ENCODE results near the gene CRP.
"Not testable (repeated sequence)": the region's sequence is repeated elsewhere in the genome, so short reads cannot be mapped to it uniquely, and the experiment has no call there.

Gene CRP

DNA sequence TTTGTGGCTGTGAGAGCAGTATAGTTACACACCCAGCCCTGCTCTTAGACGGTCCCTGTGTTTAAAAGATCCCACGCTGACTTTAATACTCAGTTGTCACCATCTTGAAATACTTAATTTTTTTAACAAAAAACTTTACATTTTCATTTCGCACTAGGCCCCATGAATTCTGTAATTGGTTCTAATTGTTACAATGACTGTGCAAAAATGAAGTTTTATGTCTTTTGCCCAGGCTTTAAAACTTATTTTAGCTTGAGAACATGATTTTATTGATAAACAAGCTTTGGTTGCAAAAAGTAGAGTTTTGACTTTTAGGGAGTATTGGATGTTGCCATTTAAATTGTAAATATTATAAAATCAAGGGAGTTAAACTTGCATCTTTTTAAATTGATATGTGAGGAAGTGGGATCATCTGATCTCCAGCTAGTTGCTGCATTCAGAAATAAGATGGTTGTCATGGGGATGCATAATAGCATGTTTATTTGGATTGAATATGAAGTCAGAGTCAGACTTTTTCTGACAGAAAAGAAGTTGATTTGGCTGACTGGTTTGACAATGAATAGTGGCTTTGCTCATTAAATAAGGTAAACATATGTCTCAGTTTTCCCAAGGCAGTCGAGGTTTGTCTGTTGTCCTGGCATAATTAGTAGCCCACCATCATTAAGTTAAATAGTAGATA lies 23.0 kb upstream of the CRP start:
- TF ChIP-seq, protein P1, sequence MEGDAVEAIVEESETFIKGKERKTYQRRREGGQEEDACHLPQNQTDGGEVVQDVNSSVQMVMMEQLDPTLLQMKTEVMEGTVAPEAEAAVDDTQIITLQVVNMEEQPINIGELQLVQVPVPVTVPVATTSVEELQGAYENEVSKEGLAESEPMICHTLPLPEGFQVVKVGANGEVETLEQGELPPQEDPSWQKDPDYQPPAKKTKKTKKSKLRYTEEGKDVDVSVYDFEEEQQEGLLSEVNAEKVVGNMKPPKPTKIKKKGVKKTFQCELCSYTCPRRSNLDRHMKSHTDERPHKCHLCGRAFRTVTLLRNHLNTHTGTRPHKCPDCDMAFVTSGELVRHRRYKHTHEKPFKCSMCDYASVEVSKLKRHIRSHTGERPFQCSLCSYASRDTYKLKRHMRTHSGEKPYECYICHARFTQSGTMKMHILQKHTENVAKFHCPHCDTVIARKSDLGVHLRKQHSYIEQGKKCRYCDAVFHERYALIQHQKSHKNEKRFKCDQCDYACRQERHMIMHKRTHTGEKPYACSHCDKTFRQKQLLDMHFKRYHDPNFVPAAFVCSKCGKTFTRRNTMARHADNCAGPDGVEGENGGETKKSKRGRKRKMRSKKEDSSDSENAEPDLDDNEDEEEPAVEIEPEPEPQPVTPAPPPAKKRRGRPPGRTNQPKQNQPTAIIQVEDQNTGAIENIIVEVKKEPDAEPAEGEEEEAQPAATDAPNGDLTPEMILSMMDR (IDR thresholded peaks at IDR 0.05; ENCODE audit: extremely low read depth, insufficient read depth, missing control alignments), result no peak
- in situ Hi-C loops (cut with MboI; ENCODE audit: low pct_unique_long_range_greater_than_20kb, low sequenced_read_pairs, unreplicated experiment), result no loop called here
- DNase-seq (ENCODE audit: low spot score), result no peak

DNA sequence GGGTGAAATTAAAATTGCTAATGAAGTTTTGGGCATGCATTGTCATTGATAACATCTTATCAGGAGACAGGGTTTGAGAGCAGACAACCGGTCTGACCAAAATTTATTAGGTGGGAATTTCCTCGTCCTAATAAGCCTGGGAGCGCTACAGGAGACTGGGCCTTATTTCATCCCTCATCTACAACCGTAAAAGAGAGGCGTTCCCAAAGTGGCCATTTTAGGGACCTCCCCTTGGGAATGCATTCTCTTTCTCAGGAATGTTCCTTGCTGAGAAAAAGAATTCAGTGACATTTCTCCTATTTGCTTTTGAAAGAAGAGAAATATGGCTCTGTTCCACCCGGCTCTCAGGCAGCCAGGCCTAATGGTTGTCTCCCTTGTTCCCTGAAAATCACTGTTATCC lies 8.8 kb upstream of the CRP start:
- in situ Hi-C loops (cut with MboI; ENCODE audit: low pct_unique_long_range_greater_than_20kb, low sequenced_read_pairs, unreplicated experiment); DNase-seq (ENCODE audit: low spot score): not testable (repeated sequence)

DNA sequence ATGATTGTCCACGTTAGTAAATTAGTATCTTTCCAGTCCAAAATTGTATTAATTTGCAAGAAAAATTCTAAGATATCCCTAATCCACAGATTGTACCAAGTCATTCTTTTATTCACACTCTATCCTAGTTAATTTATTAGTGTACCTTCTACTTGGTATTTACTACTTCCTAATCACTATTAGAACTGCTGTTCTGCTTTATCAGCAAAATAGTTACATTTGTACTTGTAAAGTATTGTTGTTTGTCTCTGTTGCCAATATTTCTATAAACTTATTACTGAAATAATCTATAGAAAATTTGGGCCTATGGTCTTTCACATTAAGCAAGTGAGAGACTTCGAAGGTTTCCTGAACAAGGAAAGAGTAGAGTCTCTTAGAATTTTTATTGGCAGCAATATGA lies 5.6 kb upstream of the CRP start:
- no peak for DNase-seq (ENCODE audit: low spot score)
- in situ Hi-C loops (cut with MboI; ENCODE audit: low pct_unique_long_range_greater_than_20kb, low sequenced_read_pairs, unreplicated experiment), result no loop called here
- TF ChIP-seq, protein P1 (IDR thresholded peaks at IDR 0.05; ENCODE audit: extremely low read depth, insufficient read depth, missing control alignments), result no peak

DNA sequence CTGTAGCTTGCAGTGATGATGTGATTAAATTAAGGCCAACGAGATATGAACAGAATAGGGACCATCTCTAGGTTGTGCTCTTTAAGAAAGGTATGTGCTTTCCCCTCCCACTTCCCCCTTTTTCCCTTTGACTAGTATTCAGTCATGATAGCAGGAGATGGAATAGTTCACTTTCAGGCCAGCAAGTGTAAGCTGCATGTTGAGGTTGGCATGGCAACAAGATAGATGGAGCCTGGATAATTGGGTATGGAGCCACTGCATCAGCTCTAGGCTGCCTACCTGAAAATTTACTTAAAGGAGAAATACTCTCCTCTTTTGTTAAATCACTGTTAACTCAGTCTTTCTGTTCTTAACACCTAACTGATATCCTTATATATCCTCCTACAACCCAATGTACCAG lies 1.5 kb upstream of the CRP start:
- no peak for DNase-seq (ENCODE audit: low spot score)
- TF ChIP-seq, protein P1 (IDR thresholded peaks at IDR 0.05; ENCODE audit: extremely low read depth, insufficient read depth, missing control alignments), result no peak
- in situ Hi-C loops (cut with MboI; ENCODE audit: low pct_unique_long_range_greater_than_20kb, low sequenced_read_pairs, unreplicated experiment), result no loop called here

DNA sequence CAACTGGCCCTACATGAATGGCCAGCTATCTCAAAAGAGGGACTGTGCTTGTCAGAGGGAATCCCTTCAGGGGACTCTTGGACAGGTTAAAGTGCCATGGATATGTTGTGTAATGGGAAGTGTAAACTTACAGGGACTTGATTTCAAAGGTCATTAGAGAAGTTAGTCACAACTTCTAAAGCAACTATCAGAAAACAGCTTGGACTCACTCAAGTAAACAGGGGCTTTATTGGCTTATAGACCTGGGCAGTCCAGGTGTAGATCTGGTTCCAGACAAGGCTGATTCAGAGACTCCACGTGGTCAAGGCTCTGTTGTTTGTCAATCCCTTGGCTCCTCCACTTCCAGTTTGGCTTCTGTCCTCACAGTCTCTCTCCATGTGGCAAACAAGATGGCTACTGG lies 2.3 kb downstream of the CRP start:
- DNase-seq (ENCODE audit: low spot score), result no peak
- in situ Hi-C loops (cut with MboI; ENCODE audit: low pct_unique_long_range_greater_than_20kb, low sequenced_read_pairs, unreplicated experiment), result no loop called here
- TF ChIP-seq, protein P1 (IDR thresholded peaks at IDR 0.05; ENCODE audit: extremely low read depth, insufficient read depth, missing control alignments), result no peak

DNA sequence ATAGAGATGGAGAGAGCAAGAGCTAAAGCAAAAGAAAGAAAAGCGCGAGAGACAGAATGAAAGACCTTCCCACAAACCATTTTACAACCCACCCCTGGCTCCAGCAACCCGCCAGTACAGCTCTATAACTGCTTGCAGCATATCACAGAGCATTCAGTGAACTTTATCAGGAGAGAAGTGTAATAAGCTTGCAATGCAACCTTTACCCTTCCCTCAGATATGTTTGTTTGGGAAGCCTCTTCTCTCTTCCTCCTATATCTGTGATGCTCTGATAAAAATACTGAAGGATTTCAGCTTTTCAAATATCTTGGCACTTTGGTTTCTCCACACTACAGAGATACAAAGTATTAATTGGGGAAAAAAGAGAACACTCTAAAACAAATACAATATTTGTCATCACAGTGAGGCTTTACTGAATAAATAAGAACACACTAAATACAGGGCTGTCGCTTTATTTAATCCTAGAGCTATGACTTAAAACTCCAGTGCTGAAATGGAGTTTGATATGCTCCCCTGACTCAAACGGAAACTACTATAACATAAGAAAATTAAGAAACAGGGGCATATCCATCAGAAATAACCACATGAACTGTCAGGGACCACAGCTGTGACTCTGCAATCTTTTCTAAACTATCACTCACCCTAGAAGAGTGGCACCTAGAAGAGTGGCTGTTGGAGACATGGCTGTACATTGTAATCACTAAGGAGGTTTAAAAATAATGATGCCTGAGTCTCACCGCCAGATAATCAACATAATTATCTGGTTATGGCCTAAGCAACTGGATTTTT lies 6.7 kb downstream of the CRP start:
- TF ChIP-seq, protein P1 (IDR thresholded peaks at IDR 0.05; ENCODE audit: extremely low read depth, insufficient read depth, missing control alignments), result no peak

DNA sequence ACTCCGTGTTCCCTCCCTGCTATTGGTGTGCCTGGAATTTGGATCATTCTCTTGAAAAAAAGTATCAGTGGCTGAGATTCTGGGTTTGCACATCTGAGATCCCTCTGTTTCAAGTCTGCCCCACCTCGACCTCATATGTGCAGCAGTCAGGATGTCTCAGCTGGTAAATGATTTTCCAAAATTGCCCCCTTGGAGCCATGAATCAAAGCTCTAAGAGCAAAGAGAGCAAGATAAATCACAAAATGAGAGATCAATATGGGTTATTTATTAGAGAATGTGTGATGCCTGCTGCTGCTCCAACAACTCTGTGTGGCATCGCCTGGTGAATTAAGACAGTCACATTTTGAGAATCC lies 8.5 kb downstream of the CRP start:
- TF ChIP-seq, protein P1 (IDR thresholded peaks at IDR 0.05; ENCODE audit: extremely low read depth, insufficient read depth, missing control alignments), result no peak
- DNase-seq (ENCODE audit: low spot score), result no peak
- in situ Hi-C loops (cut with MboI; ENCODE audit: low pct_unique_long_range_greater_than_20kb, low sequenced_read_pairs, unreplicated experiment), result no loop called here

More for the DNA sequence above, 6.7 kb downstream of the CRP start:
- no peak for DNase-seq (ENCODE audit: low spot score)
- in situ Hi-C loops (cut with MboI; ENCODE audit: low pct_unique_long_range_greater_than_20kb, low sequenced_read_pairs, unreplicated experiment), result no loop called here

Measured in GM13977 (cell line).